Measurements from ENCODE around the gene EXD3. TPM values are rescaled to one million over a fixed set of nuclear protein-coding genes. Genes with fewer than 3 reads are reported as not detected.

EXD3 gene
- total RNA-seq, 4 donors from 2014 or later = 13.8 to 25.7 (median 17.7) TPM

DNA sequence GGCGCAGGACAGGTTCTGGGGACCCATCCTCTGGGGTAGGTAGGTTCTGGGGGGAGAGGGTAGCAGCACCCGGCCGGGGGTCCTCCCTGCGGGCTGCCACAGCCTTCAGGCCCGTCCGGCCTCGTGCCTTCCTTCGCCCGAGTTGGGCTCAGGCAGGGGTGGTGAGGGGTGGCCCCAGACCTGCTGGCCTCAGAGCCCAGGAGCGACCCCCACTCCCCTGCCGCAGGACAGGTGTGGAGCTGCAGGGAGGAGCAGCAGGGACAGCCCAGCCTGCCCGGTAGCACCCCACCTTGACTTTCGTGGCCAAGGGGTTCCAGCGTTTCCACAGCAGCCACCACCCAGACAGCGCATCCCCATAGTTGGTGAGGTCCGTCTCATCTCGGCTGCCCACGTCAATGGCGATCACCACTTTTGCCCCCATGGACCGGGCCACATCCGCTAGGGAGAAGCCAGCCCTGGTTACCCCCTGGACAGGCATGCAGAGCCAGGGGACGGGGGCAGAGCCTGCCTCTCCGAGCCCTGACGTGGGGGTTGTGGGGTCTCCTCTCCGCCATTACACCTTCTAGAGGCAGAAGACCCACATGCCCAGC is 39.5 kb upstream of the EXD3 start:
- WGBS, 2 donors = 90 to 91% methylated on average over 17 to 24 of the region's 25 CpGs
- intact Hi-C loops (cut with DNase I; ENCODE audit: low total_unique reads) = no loop called here
- TF ChIP-seq, protein P1, sequence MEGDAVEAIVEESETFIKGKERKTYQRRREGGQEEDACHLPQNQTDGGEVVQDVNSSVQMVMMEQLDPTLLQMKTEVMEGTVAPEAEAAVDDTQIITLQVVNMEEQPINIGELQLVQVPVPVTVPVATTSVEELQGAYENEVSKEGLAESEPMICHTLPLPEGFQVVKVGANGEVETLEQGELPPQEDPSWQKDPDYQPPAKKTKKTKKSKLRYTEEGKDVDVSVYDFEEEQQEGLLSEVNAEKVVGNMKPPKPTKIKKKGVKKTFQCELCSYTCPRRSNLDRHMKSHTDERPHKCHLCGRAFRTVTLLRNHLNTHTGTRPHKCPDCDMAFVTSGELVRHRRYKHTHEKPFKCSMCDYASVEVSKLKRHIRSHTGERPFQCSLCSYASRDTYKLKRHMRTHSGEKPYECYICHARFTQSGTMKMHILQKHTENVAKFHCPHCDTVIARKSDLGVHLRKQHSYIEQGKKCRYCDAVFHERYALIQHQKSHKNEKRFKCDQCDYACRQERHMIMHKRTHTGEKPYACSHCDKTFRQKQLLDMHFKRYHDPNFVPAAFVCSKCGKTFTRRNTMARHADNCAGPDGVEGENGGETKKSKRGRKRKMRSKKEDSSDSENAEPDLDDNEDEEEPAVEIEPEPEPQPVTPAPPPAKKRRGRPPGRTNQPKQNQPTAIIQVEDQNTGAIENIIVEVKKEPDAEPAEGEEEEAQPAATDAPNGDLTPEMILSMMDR (IDR thresholded peaks at IDR 0.05) = no peak
- no peak for TF ChIP-seq POLR2A (IDR thresholded peaks at IDR 0.05)
- no peak overlapping the region for H3K4me3 ChIP-seq (ENCODE audit: low read depth, poor library complexity, severe bottlenecking)
- peak in 1 of 2 donors; percentile 84 for DNase-seq (ENCODE audit: low spot score in 2 of 2)

DNA sequence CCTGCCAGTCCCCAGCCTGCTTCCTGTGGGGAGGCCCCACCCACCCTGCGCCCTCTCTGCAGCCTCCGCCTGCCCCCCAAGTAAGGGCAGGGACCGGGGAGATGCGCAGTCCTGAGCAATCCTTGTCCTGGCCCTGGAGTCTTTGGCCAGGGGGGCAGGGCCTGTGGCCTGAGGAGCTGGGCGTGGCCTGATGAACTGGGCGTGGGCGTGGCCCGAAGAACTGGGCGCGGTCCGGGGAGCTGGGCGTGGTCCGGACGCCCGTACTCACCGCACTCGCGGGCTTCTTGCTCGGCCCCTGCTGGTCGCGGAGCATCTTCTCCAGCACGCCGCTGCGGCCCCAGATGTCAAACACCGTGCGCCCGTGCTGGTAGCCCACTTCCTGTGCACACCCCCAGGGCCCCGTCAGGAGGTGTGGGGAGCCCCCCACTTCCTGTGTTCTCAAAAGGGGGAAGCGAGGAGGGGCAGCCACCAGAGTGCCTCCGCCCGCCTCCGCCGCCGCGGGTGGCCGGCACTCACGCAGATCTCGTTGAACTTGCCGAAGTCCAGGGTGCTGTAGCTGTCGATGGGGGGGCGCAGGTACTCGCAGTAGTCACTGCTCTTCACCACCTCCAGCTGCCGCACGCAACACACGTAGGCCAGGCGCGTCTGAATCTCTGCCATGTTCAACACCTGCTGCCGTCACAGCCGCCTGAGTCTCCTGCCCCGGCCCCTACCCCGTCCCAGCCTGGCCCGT is 38.9 kb upstream of the EXD3 start:
- WGBS, 2 donors = 76 to 80% methylated on average over 29 to 42 of the region's 52 CpGs
- peak in 1 of 2 donors; percentile 91 for DNase-seq (ENCODE audit: low spot score in 2 of 2)
- no peak overlapping the region for H3K4me3 ChIP-seq (ENCODE audit: low read depth, poor library complexity, severe bottlenecking)
- intact Hi-C loops (cut with DNase I; ENCODE audit: low total_unique reads) = no loop called here
- TF ChIP-seq POLR2A (IDR thresholded peaks at IDR 0.05) = no peak
- TF ChIP-seq, protein P1 (IDR thresholded peaks at IDR 0.05) = no peak

DNA sequence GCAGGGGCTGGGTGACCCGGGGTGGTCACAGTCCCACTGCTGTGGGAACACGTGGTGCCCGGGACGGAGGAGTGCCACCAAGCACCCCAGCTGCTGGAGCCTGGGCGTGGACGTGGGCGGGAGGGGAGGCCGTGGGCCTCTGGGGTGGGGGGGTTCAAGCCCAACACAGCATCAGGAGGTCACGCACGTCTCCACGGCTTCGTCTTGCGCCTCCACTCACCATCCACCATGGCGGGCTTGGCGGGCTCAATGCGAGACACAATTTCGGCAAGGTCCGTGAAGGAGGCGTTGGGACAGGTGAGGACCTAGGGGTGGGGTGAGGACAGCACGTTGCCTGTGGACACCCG is 38.3 kb upstream of the EXD3 start:
- WGBS, 2 donors = 85 to 88% methylated on average over 9 to 21 of the region's 21 CpGs
- TF ChIP-seq, protein P1 (IDR thresholded peaks at IDR 0.05) = no peak
- TF ChIP-seq POLR2A (IDR thresholded peaks at IDR 0.05) = no peak
- DNase-seq (ENCODE audit: low spot score in 2 of 2) = peak in 1 of 2 donors; percentile 87
- intact Hi-C loops (cut with DNase I; ENCODE audit: low total_unique reads) = no loop called here
- H3K4me3 ChIP-seq (ENCODE audit: low read depth, poor library complexity, severe bottlenecking) = no peak overlapping the region

DNA sequence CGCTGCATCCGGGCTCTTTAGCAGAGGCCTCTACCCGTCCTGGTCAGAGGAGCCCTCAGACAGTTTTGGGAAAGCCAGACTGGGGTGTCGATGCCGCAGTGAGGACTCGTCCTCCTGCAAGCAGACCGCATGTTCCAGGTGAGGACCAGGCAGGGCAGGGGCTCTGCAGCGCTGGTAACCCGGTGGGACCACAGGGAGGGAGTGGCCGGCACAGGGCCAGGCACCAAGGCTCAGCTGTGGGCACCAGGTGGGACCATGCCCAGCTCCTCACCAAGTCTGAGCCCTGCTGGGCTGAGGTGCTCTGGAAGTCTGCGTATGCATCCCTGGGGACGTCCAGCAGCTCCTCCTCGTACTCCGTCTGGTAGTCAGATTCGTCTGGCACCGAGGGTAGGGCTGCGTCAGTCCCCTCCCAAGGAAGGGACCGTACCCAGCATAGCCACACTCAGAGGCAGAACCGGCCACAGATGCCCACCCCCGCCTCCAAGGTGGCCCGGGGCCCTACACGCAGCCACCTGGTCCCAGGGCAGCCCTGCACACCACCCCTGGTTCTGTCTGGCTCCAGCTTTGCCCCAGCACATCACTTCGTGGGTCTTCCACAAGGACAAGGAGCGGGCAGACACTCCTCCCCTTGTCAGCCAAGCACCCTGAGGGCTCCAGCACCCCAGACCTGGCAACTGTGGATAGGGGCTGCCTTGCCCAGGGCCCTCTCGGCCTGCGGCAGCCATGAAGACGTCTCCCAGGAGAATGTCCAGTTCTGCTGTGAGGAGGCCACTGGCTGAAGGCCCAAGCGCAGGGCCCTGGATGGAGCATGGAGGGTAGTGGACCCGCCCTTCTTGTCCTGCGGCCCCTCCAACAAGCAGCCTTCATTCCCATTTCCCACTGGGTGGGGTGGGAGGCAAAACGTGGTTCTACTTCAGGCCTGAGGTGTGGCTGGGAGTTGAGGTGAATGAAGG is 37.7 kb upstream of the EXD3 start:
- intact Hi-C loops (cut with DNase I; ENCODE audit: low total_unique reads) = no loop called here
- DNase-seq (ENCODE audit: low spot score in 2 of 2) = peak in 1 of 2 donors; percentile 86
- TF ChIP-seq, protein P1 (IDR thresholded peaks at IDR 0.05) = no peak
- no peak for TF ChIP-seq POLR2A (IDR thresholded peaks at IDR 0.05)
- WGBS, 2 donors = 90 to 95% methylated on average over 22 to 31 of the region's 31 CpGs
- no peak overlapping the region for H3K4me3 ChIP-seq (ENCODE audit: low read depth, poor library complexity, severe bottlenecking)

DNA sequence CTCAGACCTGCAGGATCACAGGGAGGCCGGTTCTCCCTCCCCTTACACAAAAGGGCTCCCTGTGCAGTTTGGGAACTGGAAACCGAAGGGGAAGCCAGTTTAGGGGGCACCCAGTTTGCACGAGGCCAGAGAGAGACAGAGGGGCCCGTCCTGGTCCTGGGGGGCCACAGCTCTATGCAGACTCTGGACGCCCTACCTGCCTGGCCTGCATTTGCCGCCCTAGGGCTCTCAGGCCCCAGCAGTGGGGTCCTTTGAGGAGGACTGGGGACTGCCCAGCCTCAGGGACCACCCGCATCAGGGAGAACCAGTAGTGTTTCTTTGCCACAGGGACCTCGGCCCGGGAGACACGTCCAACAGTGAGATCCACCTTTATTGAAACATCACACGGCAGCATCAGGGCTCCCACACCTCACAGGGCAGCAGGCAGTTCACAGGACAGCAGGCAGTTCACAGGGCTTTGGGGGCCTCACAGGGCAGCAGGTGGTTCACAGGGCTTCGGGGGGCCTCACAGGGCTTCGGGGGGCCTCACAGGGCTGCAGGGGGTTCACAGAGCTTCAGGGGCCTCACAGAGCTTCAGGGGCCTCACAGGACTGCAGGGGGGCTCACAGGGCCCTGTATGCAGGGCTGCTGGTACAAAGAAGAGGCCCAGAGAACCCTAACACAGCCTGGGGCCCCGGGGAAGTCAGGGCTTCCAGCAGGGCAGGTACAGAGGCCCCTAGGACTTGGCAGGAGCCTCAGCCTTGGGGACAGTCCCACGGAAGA is 36.8 kb upstream of the EXD3 start:
- H3K4me3 ChIP-seq (ENCODE audit: low read depth, poor library complexity, severe bottlenecking) = no peak overlapping the region
- intact Hi-C loops (cut with DNase I; ENCODE audit: low total_unique reads) = loop anchor here (5.0 kb wide), 1 partner anchor 153 kb away; no protein-coding TSS in a partner anchor
- WGBS, 2 donors = 33 to 34% methylated on average over 8 to 9 of the region's 15 CpGs
- DNase-seq (ENCODE audit: low spot score in 2 of 2) = peak in 1 of 2 donors; percentile 87
- TF ChIP-seq, protein P1 (IDR thresholded peaks at IDR 0.05) = no peak
- no peak for TF ChIP-seq POLR2A (IDR thresholded peaks at IDR 0.05)
